HCT116 (cell line): ENCODE data around the gene CMTM8. TPM values are rescaled to one million over a fixed set of nuclear protein-coding genes. Genes with fewer than 3 reads are reported as not detected.

Source experiments
- ATAC-seq: fragments of 200-7000 bp; cut with Tn5 transposase; 2 replicates; pipeline ENCODE4 v1.9.1; 2020; ENCODE audit warnings: mild to moderate bottlenecking, moderate library complexity
- BruUV-seq: library from RNA; stranded (reverse); fragments of 400-500 nt; replicated peaks from 2 replicates; lab custom pipeline; 2021; lab: Mats Ljungman, UMichigan
- CTCF ChIA-PET: fragments of 300-600 bp; sonication (Branson Sonifier 250); formaldehyde crosslinking; loops from one replicate; lab custom pipeline; 2021; ENCODE audit warnings: antibody characterized with exemption; lab: Charles Lee
- POLR2A ChIA-PET: fragments of 300-600, 350-600 bp; sonication (Branson Sonifier 250); formaldehyde crosslinking; loops from one replicate; lab custom pipeline; 2021; ENCODE audit warnings: antibody characterized with exemption; lab: Charles Lee
- RAD21 ChIA-PET, 2 experiments: fragments of 300-600 bp; sonication (Branson Sonifier 250); formaldehyde crosslinking; loops; one replicate each; lab custom pipeline; 2023; ENCODE audit warnings: low total read pairs in 2 of 2; ENCODE audit not compliant: uncharacterized antibody in 2 of 2, unreplicated experiment in 2 of 2, low non-redundant PET in 1 of 2; lab: Charles Lee
- DNase-seq: peaks from one replicate; pipeline ENCODE4 v3.0.0-alpha.2; 2010; ENCODE audit warnings: low read depth, low spot score
- H2AFZ ChIP-seq: fragments of 200-600 bp; shearing (Covaris generic), sonication (generic); 2 replicates; pipeline ENCODE4 v1.6.1; 2017; ENCODE audit warnings: low read depth, mixed run types, mixed read lengths, antibody characterized with exemption, low read length; ENCODE audit not compliant: poor library complexity, severe bottlenecking
- H3K27ac ChIP-seq: 2 replicates; pipeline ENCODE4 v1.5.1; 2012; ENCODE audit warnings: low read depth, low read length
- H3K27me3 ChIP-seq: fragments of 200-600 bp; sonication (generic); 2 replicates; pipeline ENCODE4 v1.6.1; 2016; ENCODE audit warnings: mixed run types, low read length, mixed read lengths; ENCODE audit not compliant: insufficient read depth
- H3K36me3 ChIP-seq, 2 experiments: fragments of 200-500 bp in 1 of 2; fragments of 200-600 bp in 1 of 2; sonication (Bioruptor generic) in 1 of 2; sonication (generic) in 1 of 2; 2 replicates each; pipeline versions ENCODE4 v1.5.1 to v1.6.1; 2014 to 2016; ENCODE audit warnings: low read length in 2 of 2, inconsistent platforms in 1 of 2, mixed read lengths in 1 of 2, mixed run types in 1 of 2; ENCODE audit not compliant: insufficient read depth in 2 of 2, control insufficient read depth in 1 of 2
- H3K4me1 ChIP-seq, 2 experiments: fragments of 200-600 bp in 1 of 2; sonication (generic) in 1 of 2; 2 replicates each; pipeline versions ENCODE4 v1.5.1 to v1.6.1; 2012 to 2017; ENCODE audit warnings: low read length in 2 of 2, inconsistent platforms in 1 of 2, mild to moderate bottlenecking in 1 of 2, mixed read lengths in 1 of 2, mixed run types in 1 of 2, moderate library complexity in 1 of 2; ENCODE audit not compliant: insufficient read depth in 2 of 2, control insufficient read depth in 1 of 2
- H3K4me2 ChIP-seq: fragments of 200-600 bp; sonication (generic); 2 replicates; pipeline ENCODE4 v1.6.1; 2017; ENCODE audit warnings: mixed run types, low read length, mixed read lengths
- H3K4me3 ChIP-seq, 2 experiments: fragments of 200-600 bp in 1 of 2; sonication (generic) in 1 of 2; replicated peaks in 1 of 2; 2 replicates each; pipeline ENCODE4 v1.5.1; 2011 to 2016; ENCODE audit warnings: low read length in 2 of 2, control low read depth in 1 of 2, low read depth in 1 of 2, mild to moderate bottlenecking in 1 of 2, mixed read lengths in 1 of 2, mixed run types in 1 of 2
- H3K79me2 ChIP-seq: fragments of 200-600 bp; sonication (generic); 2 replicates; pipeline ENCODE4 v1.6.1; 2017; ENCODE audit warnings: mild to moderate bottlenecking, mixed run types, low read length, moderate library complexity, mixed read lengths; ENCODE audit not compliant: insufficient read depth
- H3K9ac ChIP-seq: fragments of 200-600 bp; sonication (generic); 2 replicates; pipeline ENCODE4 v1.6.1; 2016; ENCODE audit warnings: low read length, mixed read lengths
- H3K9me2 ChIP-seq: fragments of 200-600 bp; sonication (generic), shearing (Covaris generic); 2 replicates; pipeline ENCODE4 v1.6.1; 2017; ENCODE audit warnings: mixed run types, mild to moderate bottlenecking, moderate library complexity; ENCODE audit not compliant: insufficient read depth
- H3K9me3 ChIP-seq, 2 experiments: fragments of 200-500 bp in 1 of 2; fragments of 200-600 bp in 1 of 2; sonication (Bioruptor generic) in 1 of 2; sonication (generic) in 1 of 2; 2 replicates each; pipeline ENCODE4 v1.6.1; 2014 to 2017; ENCODE audit warnings: low read length in 2 of 2, mixed read lengths in 2 of 2, inconsistent platforms in 1 of 2, low read depth in 1 of 2, mild to moderate bottlenecking in 1 of 2, mixed run types in 1 of 2, moderate library complexity in 1 of 2; ENCODE audit not compliant: control insufficient read depth in 1 of 2, insufficient read depth in 1 of 2
- H4K20me1 ChIP-seq: fragments of 200-600 bp; sonication (generic), shearing (Covaris generic); 2 replicates; pipeline ENCODE4 v1.6.1; 2017; ENCODE audit warnings: mixed run types, mild to moderate bottlenecking, moderate library complexity; ENCODE audit not compliant: insufficient read depth
- CTCF ChIP-seq, 3 experiments: fragments of 200-600 bp in 1 of 3; sonication (generic) in 1 of 3; IDR thresholded peaks in 2 of 3; conservative IDR thresholded peaks in 1 of 3; 2 replicates each; pipeline ENCODE4 v1.5.1; 2012 to 2017; ENCODE audit warnings: low read depth in 2 of 3, low read length in 2 of 3, antibody characterized with exemption in 1 of 3, borderline replicate concordance in 1 of 3, control low read depth in 1 of 3, mild to moderate bottlenecking in 1 of 3, mixed read lengths in 1 of 3, mixed run types in 1 of 3, moderate library complexity in 1 of 3; ENCODE audit not compliant: insufficient read depth in 1 of 3
- ELF1 ChIP-seq: IDR thresholded peaks from 2 replicates; pipeline ENCODE4 v1.6.1; 2012; ENCODE audit warnings: low read depth, borderline replicate concordance
- EZH2 ChIP-seq: fragments of 200-600 bp; sonication (generic); IDR thresholded peaks from 2 replicates; pipeline ENCODE4 v1.6.1; 2017; ENCODE audit warnings: antibody characterized with exemption, mixed run types
- FOSL1 ChIP-seq: IDR thresholded peaks from 2 replicates; pipeline ENCODE4 v1.6.1; 2012; ENCODE audit warnings: low read depth
- JUND ChIP-seq: IDR thresholded peaks from 2 replicates; pipeline ENCODE4 v1.6.1; 2012
- MAX ChIP-seq: IDR thresholded peaks from 2 replicates; pipeline ENCODE4 v1.6.1; 2012
- POLR2A ChIP-seq: IDR thresholded peaks from 2 replicates; pipeline ENCODE4 v1.7.0; 2011; ENCODE audit warnings: borderline replicate concordance; ENCODE audit not compliant: insufficient read depth, insufficient read length; ENCODE audit errors: extremely low read depth
- RAD21 ChIP-seq: IDR thresholded peaks from 2 replicates; pipeline ENCODE4 v1.6.1; 2012; ENCODE audit warnings: low read depth, mild to moderate bottlenecking
- REST ChIP-seq: IDR thresholded peaks from 2 replicates; pipeline ENCODE4 v1.6.1; 2012; ENCODE audit warnings: low read depth
- SIN3A ChIP-seq: IDR thresholded peaks from 2 replicates; pipeline ENCODE4 v1.6.1; 2012; ENCODE audit warnings: low read depth
- SP1 ChIP-seq: IDR thresholded peaks from 2 replicates; pipeline ENCODE4 v1.6.1; 2012; ENCODE audit warnings: low read depth
- ZNF274 ChIP-seq: fragments of 200-500 bp; sonication (Bioruptor generic); IDR thresholded peaks from 2 replicates; pipeline ENCODE4 v1.6.1; 2014; ENCODE audit warnings: mild to moderate bottlenecking, low read depth, low read length, inconsistent platforms
- intact Hi-C: fragments of 100-400 bp; cut with micrococcal nuclease; formaldehyde crosslinking; loops from 2 replicates; pipeline ENCODE4 v1.10.0; 2022
- total RNA-seq: library from RNA; stranded (reverse); gene quantifications from one replicate; pipeline ENCODE4 v1.2.1, GENCODE V29; 2021; ENCODE audit not compliant: unreplicated experiment

The CMTM8 gene
- total RNA-seq, 1 experiment from 2014 or later: 19.4 TPM

- H2AFZ ChIP-seq: no peak overlapping the region
- H3K4me3 ChIP-seq: no peak overlapping the region
- peaks cover 3 to 40% of the 10 kb centered on the region in 2 experiments; a peak in 2 of 4 replicates for H3K4me1 ChIP-seq
- no peak overlapping the region for H3K9ac ChIP-seq
- CTCF ChIA-PET: no interaction called here
- no TSS peak for BruUV-seq
- H4K20me1 ChIP-seq: peaks cover 14% of the 10 kb centered on the region; the same call in 1 of the 2 replicates
- H3K9me3 ChIP-seq: no peaks in the 10 kb centered on the region
- peaks cover 100% of the 10 kb centered on the region for H3K79me2 ChIP-seq
- intact Hi-C loops: loop anchor here (2.0 kb wide), 2 partner anchors 24 to 222 kb away; no protein-coding TSS in a partner anchor
- POLR2A ChIA-PET: no interaction called here
- H3K36me3 ChIP-seq: no peaks in the 10 kb centered on the region
- TF ChIP-seq ELF1: no peak
- no peak for TF ChIP-seq POLR2A
- TF ChIP-seq JUND: no peak
- TF ChIP-seq EZH2: no peak
- peak; percentile 45 to 84 (median 64); a peak in 4 of 6 replicates for TF ChIP-seq CTCF (IDR thresholded peaks at IDR 0.05 in 2 of 3, conservative IDR thresholded peaks at IDR 0.05 in 1 of 3; ENCODE audit: borderline replicate concordance in 1 of 3, insufficient read depth in 1 of 3, low read depth in 2 of 3, low read length in 2 of 3)
- TF ChIP-seq SP1: no peak
- TF ChIP-seq FOSL1: no peak
- no peak for TF ChIP-seq ZNF274
- no peak for TF ChIP-seq MAX
- no peak for TF ChIP-seq SIN3A
- no peak for TF ChIP-seq REST
- TF ChIP-seq RAD21: peak; percentile 62
- RAD21 ChIA-PET: no interaction called here
- ATAC-seq (peak; percentile 67), DNase-seq (no peak)
- H3K9me2 ChIP-seq: no peaks in the 10 kb centered on the region
- H3K4me2 ChIP-seq: no peak overlapping the region
- no peak overlapping the region for H3K27ac ChIP-seq
- no peaks in the 10 kb centered on the region for H3K27me3 ChIP-seq
Observed at GRCh38 chr3:32399030-32399620, 160.6 kb downstream of the CMTM8 start.
